ENCODE measurements around the gene DPP6. TPM values are rescaled to one million over a fixed set of nuclear protein-coding genes. Genes with fewer than 3 reads are reported as not detected.

The DPP6 gene
- total and polyA plus RNA-seq, 5 donors from 2014 or later = not detected

GRCh38 chr7:154171422-154171821 is 119.2 kb downstream of the DPP6 start:
- no peaks in the 10 kb centered on the region for H3K4me1 Mint-ChIP-seq
- H3K27ac Mint-ChIP-seq = no peak overlapping the region
- H3K4me3 ChIP-seq (ENCODE audit: low read depth, low read length) = no peak overlapping the region
- DNase-seq = no peak
- H3K4me3 Mint-ChIP-seq = no peak overlapping the region
- no peaks in the 10 kb centered on the region for H3K36me3 Mint-ChIP-seq
- H3K27me3 Mint-ChIP-seq = no peaks in the 10 kb centered on the region
- no peaks in the 10 kb centered on the region for H3K9me3 ChIP-seq (ENCODE audit: control insufficient read depth in 2 of 2, low read length in 2 of 2)
- H3K36me3 ChIP-seq (ENCODE audit: control insufficient read depth, insufficient read depth, low read length) = no peaks in the 10 kb centered on the region
- H3K9me3 Mint-ChIP-seq = peaks cover 0 to 5% (median 0%) of the 10 kb centered on the region in 7 donors
- no peaks in the 10 kb centered on the region for H3K4me1 ChIP-seq (ENCODE audit: control insufficient read depth, insufficient read depth, low read length, poor library complexity, severe bottlenecking)
- H3K27me3 ChIP-seq (ENCODE audit: control insufficient read depth, insufficient read depth, low read length) = no peaks in the 10 kb centered on the region
- ATAC-seq (ENCODE audit: low read depth in 2 of 2) = no peak
- H3K27ac ChIP-seq (ENCODE audit: insufficient read depth, low read length, poor library complexity, severe bottlenecking) = no peak overlapping the region

GRCh38 chr7:154172236-154172635 is 120.0 kb downstream of the DPP6 start:
- H3K27ac Mint-ChIP-seq = no peak overlapping the region
- peaks cover 0 to 6% (median 0%) of the 10 kb centered on the region in 7 donors for H3K9me3 Mint-ChIP-seq

GRCh38 chr7:154177584-154177983 is 125.4 kb downstream of the DPP6 start:
- no peak for ATAC-seq (ENCODE audit: low read depth in 2 of 2)
- H3K36me3 ChIP-seq (ENCODE audit: control insufficient read depth, insufficient read depth, low read length) = no peaks in the 10 kb centered on the region
- no peak overlapping the region for H3K27ac ChIP-seq (ENCODE audit: insufficient read depth, low read length, poor library complexity, severe bottlenecking)
- H3K27me3 ChIP-seq (ENCODE audit: control insufficient read depth, insufficient read depth, low read length) = no peaks in the 10 kb centered on the region
- H3K36me3 Mint-ChIP-seq = no peaks in the 10 kb centered on the region
- H3K4me1 Mint-ChIP-seq = no peaks in the 10 kb centered on the region
- DNase-seq = no peak
- H3K4me3 ChIP-seq (ENCODE audit: low read depth, low read length) = no peak overlapping the region
- peaks cover 0 to 8% (median 0%) of the 10 kb centered on the region in 7 donors for H3K9me3 Mint-ChIP-seq
- no peak overlapping the region for H3K4me3 Mint-ChIP-seq
- peaks cover 4% of the 10 kb centered on the region for H3K27me3 Mint-ChIP-seq
- no peak overlapping the region for H3K27ac Mint-ChIP-seq
- H3K9me3 ChIP-seq (ENCODE audit: control insufficient read depth in 2 of 2, low read length in 2 of 2) = no peaks in the 10 kb centered on the region
- H3K4me1 ChIP-seq (ENCODE audit: control insufficient read depth, insufficient read depth, low read length, poor library complexity, severe bottlenecking) = no peaks in the 10 kb centered on the region

More at GRCh38 chr7:154172236-154172635, 120.0 kb downstream of the DPP6 start:
- no peak overlapping the region for H3K4me3 ChIP-seq (ENCODE audit: low read depth, low read length)
- H3K4me3 Mint-ChIP-seq = no peak overlapping the region
- H3K4me1 ChIP-seq (ENCODE audit: control insufficient read depth, insufficient read depth, low read length, poor library complexity, severe bottlenecking) = no peaks in the 10 kb centered on the region
- ATAC-seq (ENCODE audit: low read depth in 2 of 2) = no peak
- no peaks in the 10 kb centered on the region for H3K4me1 Mint-ChIP-seq
- H3K36me3 ChIP-seq (ENCODE audit: control insufficient read depth, insufficient read depth, low read length) = no peaks in the 10 kb centered on the region
- no peak for DNase-seq
- H3K27me3 Mint-ChIP-seq = no peaks in the 10 kb centered on the region
- H3K36me3 Mint-ChIP-seq = no peaks in the 10 kb centered on the region
- H3K27me3 ChIP-seq (ENCODE audit: control insufficient read depth, insufficient read depth, low read length) = no peaks in the 10 kb centered on the region
- no peak overlapping the region for H3K27ac ChIP-seq (ENCODE audit: insufficient read depth, low read length, poor library complexity, severe bottlenecking)
- no peaks in the 10 kb centered on the region for H3K9me3 ChIP-seq (ENCODE audit: control insufficient read depth in 2 of 2, low read length in 2 of 2)

GRCh38 chr7:154178895-154179294 is 126.7 kb downstream of the DPP6 start:
- Histone ChIP-seq H3K4me3 (ENCODE audit: low read depth, low read length) (no peak overlapping the region), H3K27ac (ENCODE audit: insufficient read depth, low read length, poor library complexity, severe bottlenecking) (no peak overlapping the region), H3K27me3 (ENCODE audit: control insufficient read depth, insufficient read depth, low read length) (no peaks in the 10 kb centered on the region), H3K4me1 (ENCODE audit: control insufficient read depth, insufficient read depth, low read length, poor library complexity, severe bottlenecking) (no peaks in the 10 kb centered on the region), H3K9me3 (ENCODE audit: control insufficient read depth in 2 of 2, low read length in 2 of 2) (no peaks in the 10 kb centered on the region), H3K36me3 (ENCODE audit: control insufficient read depth, insufficient read depth, low read length) (no peaks in the 10 kb centered on the region)
- H3K27me3 Mint-ChIP-seq = peaks cover 4% of the 10 kb centered on the region
- H3K27ac Mint-ChIP-seq = no peak overlapping the region
- H3K36me3 Mint-ChIP-seq = no peaks in the 10 kb centered on the region
- H3K9me3 Mint-ChIP-seq = peaks cover 0 to 5% (median 0%) of the 10 kb centered on the region in 7 donors
- H3K4me3 Mint-ChIP-seq = no peak overlapping the region
- ATAC-seq (ENCODE audit: low read depth in 2 of 2) (no peak), DNase-seq (no peak)
- H3K4me1 Mint-ChIP-seq = no peaks in the 10 kb centered on the region

GRCh38 chr7:154183482-154183881 is 131.3 kb downstream of the DPP6 start:
- no peaks in the 10 kb centered on the region for H3K27me3 ChIP-seq (ENCODE audit: control insufficient read depth, insufficient read depth, low read length)
- no peak overlapping the region for H3K27ac ChIP-seq (ENCODE audit: insufficient read depth, low read length, poor library complexity, severe bottlenecking)
- peaks cover 0 to 5% (median 0%) of the 10 kb centered on the region in 7 donors for H3K9me3 Mint-ChIP-seq
- ATAC-seq (ENCODE audit: low read depth in 2 of 2) (no peak), DNase-seq (no peak)
- H3K4me1 Mint-ChIP-seq = no peaks in the 10 kb centered on the region
- no peaks in the 10 kb centered on the region for H3K4me1 ChIP-seq (ENCODE audit: control insufficient read depth, insufficient read depth, low read length, poor library complexity, severe bottlenecking)
- no peak overlapping the region for H3K4me3 ChIP-seq (ENCODE audit: low read depth, low read length)
- no peaks in the 10 kb centered on the region for H3K27me3 Mint-ChIP-seq
- H3K4me3 Mint-ChIP-seq = no peak overlapping the region
- H3K36me3 Mint-ChIP-seq = no peaks in the 10 kb centered on the region
- H3K9me3 ChIP-seq (ENCODE audit: control insufficient read depth in 2 of 2, low read length in 2 of 2) = no peaks in the 10 kb centered on the region
- H3K36me3 ChIP-seq (ENCODE audit: control insufficient read depth, insufficient read depth, low read length) = no peaks in the 10 kb centered on the region
- no peak overlapping the region for H3K27ac Mint-ChIP-seq

- Mint-ChIP-seq H3K36me3 (no peaks in the 10 kb centered on the region), H3K4me1 (no peaks in the 10 kb centered on the region), H3K9me3 (peaks cover 0 to 5% (median 0%) of the 10 kb centered on the region in 7 donors), H3K4me3 (no peak overlapping the region), H3K27me3 (no peaks in the 10 kb centered on the region), H3K27ac (no peak overlapping the region)
- no peak for DNase-seq
- H3K4me3 ChIP-seq (ENCODE audit: low read depth, low read length) = no peak overlapping the region
- no peaks in the 10 kb centered on the region for H3K36me3 ChIP-seq (ENCODE audit: control insufficient read depth, insufficient read depth, low read length)
- H3K4me1 ChIP-seq (ENCODE audit: control insufficient read depth, insufficient read depth, low read length, poor library complexity, severe bottlenecking) = no peaks in the 10 kb centered on the region
- no peak for ATAC-seq (ENCODE audit: low read depth in 2 of 2)
- no peak overlapping the region for H3K27ac ChIP-seq (ENCODE audit: insufficient read depth, low read length, poor library complexity, severe bottlenecking)
- H3K9me3 ChIP-seq (ENCODE audit: control insufficient read depth in 2 of 2, low read length in 2 of 2) = no peaks in the 10 kb centered on the region
- H3K27me3 ChIP-seq (ENCODE audit: control insufficient read depth, insufficient read depth, low read length) = no peaks in the 10 kb centered on the region
Observed at GRCh38 chr7:154183946-154184345, 131.7 kb downstream of the DPP6 start.

GRCh38 chr7:154186811-154187210 is 134.6 kb downstream of the DPP6 start:
- no peak overlapping the region for H3K27ac Mint-ChIP-seq
- no peak for ATAC-seq (ENCODE audit: low read depth in 2 of 2)
- H3K4me1 Mint-ChIP-seq = no peaks in the 10 kb centered on the region
- Histone ChIP-seq H3K9me3 (ENCODE audit: control insufficient read depth in 2 of 2, low read length in 2 of 2) (no peaks in the 10 kb centered on the region), H3K4me1 (ENCODE audit: control insufficient read depth, insufficient read depth, low read length, poor library complexity, severe bottlenecking) (no peaks in the 10 kb centered on the region), H3K27me3 (ENCODE audit: control insufficient read depth, insufficient read depth, low read length) (no peaks in the 10 kb centered on the region), H3K36me3 (ENCODE audit: control insufficient read depth, insufficient read depth, low read length) (no peaks in the 10 kb centered on the region), H3K4me3 (ENCODE audit: low read depth, low read length) (no peak overlapping the region), H3K27ac (ENCODE audit: insufficient read depth, low read length, poor library complexity, severe bottlenecking) (no peak overlapping the region)
- H3K9me3 Mint-ChIP-seq = peaks cover 0 to 3% (median 0%) of the 10 kb centered on the region in 7 donors
- H3K36me3 Mint-ChIP-seq = no peaks in the 10 kb centered on the region
- H3K4me3 Mint-ChIP-seq = no peak overlapping the region
- no peak for DNase-seq
- H3K27me3 Mint-ChIP-seq = no peaks in the 10 kb centered on the region

- H3K4me3 Mint-ChIP-seq = no peak overlapping the region
- H3K4me1 Mint-ChIP-seq = no peaks in the 10 kb centered on the region
- H3K4me3 ChIP-seq (ENCODE audit: low read depth, low read length) = no peak overlapping the region
Observed at GRCh38 chr7:154188330-154188729, 136.1 kb downstream of the DPP6 start.

More at GRCh38 chr7:154188330-154188729, 136.1 kb downstream of the DPP6 start:
- H3K4me1 ChIP-seq (ENCODE audit: control insufficient read depth, insufficient read depth, low read length, poor library complexity, severe bottlenecking) = no peaks in the 10 kb centered on the region
- no peak overlapping the region for H3K27ac ChIP-seq (ENCODE audit: insufficient read depth, low read length, poor library complexity, severe bottlenecking)
- no peaks in the 10 kb centered on the region for H3K27me3 Mint-ChIP-seq
- ATAC-seq (ENCODE audit: low read depth in 2 of 2) = no peak
- H3K27ac Mint-ChIP-seq = no peak overlapping the region
- H3K9me3 ChIP-seq (ENCODE audit: control insufficient read depth in 2 of 2, low read length in 2 of 2) = no peaks in the 10 kb centered on the region
- H3K27me3 ChIP-seq (ENCODE audit: control insufficient read depth, insufficient read depth, low read length) = no peaks in the 10 kb centered on the region
- H3K9me3 Mint-ChIP-seq = peaks cover 0 to 5% (median 0%) of the 10 kb centered on the region in 7 donors
- H3K36me3 ChIP-seq (ENCODE audit: control insufficient read depth, insufficient read depth, low read length) = no peaks in the 10 kb centered on the region
- DNase-seq = no peak
- H3K36me3 Mint-ChIP-seq = no peaks in the 10 kb centered on the region
